Central memory CD4-positive, alpha-beta T cell (primary cell): Measurements from ENCODE around the gene ANAPC16.
A peak's percentile ranks its signal among the peaks of the same experiment; 100 is the strongest.
"Not testable (repeated sequence)": the region's sequence is repeated elsewhere in the genome, so short reads cannot be mapped to it uniquely, and the experiment has no call there.

ENCODE experiments used
- DNase-seq: peaks from one replicate; pipeline ENCODE4 v3.0.0; 2022

Gene ANAPC16

DNA sequence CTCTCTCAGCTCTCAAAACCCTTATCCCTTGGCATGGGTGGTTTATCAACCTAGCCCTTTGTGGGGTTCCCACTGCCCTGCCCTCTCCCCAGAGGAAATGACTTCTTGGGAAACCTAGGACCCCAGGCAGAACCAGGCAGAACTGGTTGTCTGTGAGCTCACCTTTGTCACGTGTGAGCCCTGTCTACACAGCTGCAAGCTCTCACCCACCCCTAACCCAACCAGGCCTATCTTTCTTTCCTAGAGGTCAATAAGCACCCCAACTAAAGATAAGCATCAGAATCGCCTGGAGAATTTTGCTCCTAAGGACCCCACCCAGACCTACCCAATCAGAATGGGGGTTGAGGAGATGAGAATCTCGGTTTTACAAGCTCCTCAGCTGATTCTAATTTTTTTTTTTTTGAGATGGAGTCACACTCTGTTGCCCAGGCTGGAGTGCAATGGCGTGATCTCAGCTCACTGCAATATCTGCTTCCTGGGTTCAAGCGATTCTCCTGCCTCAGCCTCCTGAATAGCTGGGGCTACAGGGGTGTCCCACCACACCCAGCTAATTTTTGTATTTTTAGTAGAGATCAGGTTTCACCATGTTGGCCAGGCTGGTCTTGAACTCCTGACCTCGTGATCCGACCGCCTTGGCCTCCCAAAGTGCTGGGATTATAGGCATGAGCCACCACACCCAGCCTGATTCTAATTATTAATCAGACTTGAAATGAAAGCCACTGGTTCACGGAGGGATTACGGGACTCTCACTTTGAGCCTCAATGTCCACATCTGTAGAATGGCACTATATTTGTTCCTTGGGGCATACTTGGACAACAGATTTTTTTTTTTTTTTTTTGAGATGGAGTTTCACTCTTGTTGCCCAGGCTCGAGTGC, 50.4 kb downstream of the ANAPC16 start:
- DNase-seq = no peak

DNA sequence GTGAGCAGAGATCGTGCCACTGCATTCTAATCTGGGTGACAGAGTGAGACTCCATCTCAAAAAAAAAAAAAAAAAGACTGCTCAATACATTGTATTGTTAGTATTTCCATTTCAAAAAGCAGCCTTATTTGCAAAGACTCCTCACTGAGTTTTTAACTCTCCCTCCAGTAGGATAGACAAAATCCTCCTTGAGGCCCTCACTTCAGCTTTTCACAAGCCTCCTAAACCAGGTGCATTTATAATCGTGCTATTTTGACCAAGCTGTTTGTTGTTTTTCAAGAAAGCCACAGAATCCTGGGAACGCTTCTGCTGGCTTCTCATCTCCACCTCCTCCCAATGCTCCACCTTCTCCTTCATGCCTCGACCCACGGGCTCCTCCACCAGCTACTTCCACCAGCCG, 51.6 kb downstream of the ANAPC16 start:
- DNase-seq = no peak

DNA sequence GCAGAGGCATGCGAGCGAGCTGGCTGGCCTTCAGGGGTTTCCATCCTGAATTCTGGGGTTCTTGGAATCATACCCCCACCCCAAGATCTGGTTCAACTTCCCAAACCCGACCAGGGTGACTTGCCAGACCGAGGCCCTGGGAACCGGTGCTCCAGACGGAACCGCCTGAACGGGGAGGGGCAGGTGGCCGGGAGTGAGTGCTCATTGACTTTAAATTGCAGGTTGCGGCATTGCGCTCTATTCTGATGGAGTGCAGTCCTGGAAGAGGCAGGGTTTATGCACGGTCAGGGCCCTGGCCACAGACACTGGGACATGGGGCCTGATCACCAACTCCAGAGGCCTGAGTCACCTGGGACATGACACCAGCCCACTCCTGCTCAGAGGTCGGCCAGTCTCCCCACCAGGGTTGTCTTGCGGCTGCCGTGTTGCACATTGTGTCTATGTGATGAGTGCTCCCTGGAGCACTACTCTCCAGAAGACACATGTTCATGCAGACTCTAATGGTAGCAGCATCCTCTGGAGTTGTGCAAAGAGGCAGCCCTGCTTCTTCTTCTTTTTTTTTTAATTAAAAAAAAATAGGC, 52.1 kb downstream of the ANAPC16 start:
- DNase-seq = no peak

DNA sequence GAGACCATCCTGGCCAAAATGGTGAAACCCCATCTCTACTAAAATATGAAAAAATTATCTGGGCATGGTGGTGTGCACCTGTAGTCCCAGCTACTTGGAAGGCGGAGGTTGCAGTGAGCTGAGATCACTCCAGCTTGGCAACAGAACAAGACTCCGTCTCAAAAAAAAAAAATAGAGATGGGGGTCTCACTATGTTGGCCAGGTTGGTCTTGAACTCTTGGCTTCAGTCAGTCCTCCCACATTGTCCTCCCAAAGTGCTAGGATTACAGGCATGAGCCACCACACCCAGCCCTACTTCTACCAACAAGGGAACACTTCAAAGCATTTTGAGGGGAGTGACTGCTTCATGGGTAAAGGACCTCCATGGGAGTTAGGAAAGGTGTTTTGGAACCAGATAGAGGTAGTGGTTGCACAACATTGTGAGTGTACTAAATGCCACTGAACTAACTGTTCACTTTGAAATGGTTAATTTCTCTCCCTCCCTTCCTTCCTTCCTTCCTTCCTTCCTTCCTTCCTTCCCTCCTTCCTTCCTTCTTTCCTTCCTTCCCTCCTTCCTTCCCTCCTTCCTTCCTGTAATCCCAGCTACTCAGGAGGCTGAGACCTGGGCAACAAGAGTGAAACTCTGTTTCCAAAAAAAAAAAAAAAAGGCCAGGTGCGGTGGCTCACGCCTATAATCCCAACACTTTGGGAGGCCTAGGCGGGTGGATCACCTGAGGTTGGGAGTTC, 52.8 kb downstream of the ANAPC16 start:
- DNase-seq = not testable (repeated sequence)

DNA sequence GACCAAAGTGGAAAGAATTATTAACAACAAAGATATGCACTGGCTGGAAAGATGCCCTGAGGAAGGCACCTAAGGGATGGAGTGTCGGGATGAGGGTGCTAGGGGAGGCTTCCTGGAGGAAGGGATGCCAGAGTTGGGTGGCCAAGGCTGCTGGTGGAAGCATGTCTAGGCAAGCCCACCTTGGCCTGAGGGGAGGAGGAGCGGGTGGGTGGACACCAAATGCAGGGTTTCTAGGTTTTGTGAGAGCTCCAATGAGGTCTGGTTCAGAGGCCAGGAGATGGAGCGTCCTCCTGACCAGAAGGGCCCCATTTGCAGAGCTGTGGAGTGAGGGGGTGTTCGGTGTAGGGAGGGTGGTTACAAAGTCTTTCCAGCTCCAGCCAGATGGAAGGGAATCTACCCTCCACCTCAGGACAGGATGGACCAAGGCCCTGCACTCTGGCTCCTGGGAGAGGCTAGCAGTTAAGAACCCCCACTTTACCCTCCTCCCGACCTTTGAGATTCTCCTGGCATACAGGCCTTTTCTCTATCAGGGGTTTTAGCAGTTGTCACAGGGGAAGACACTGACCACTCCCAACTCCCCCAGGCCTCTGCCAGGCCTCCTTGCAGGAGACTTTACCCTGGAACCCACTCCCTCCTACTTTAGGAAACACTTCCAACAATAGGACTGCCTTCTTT, 54.9 kb downstream of the ANAPC16 start:
- no peak for DNase-seq

DNA sequence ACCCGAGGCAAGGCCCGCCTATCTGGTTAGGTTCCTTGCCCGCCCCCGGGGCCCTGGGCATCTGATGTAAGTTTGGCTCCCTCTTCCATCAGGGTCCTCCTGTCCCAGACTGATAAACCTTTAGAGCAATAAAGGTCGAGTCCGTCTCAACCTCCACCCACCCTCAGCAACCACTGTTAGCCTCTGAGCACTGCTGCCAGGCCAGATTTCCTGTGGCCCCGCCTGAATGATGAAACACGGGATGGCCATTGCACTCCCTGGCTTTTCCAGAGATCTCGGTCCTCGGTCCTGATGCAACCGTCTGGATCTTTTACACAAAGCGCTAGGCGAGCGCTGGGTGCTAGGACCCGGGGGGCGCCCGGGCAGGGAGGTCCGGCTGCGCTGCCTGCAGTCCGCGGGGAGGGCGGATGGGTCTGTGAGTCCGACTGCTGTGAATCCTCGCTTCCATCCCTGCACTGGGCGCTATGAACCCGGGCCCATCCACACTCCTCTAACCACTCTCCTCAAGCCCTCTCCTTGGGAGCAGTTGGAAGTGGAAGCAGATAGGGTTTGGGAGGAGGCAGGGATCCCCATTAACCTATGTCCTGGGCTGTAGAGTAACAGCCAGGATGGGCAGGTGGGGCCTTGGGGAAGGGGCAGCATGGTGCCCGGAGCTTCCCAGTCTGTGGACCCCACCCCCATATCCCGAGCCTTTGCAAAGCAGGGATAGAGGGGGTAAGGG, 57.0 kb downstream of the ANAPC16 start:
- DNase-seq = no peak

DNA sequence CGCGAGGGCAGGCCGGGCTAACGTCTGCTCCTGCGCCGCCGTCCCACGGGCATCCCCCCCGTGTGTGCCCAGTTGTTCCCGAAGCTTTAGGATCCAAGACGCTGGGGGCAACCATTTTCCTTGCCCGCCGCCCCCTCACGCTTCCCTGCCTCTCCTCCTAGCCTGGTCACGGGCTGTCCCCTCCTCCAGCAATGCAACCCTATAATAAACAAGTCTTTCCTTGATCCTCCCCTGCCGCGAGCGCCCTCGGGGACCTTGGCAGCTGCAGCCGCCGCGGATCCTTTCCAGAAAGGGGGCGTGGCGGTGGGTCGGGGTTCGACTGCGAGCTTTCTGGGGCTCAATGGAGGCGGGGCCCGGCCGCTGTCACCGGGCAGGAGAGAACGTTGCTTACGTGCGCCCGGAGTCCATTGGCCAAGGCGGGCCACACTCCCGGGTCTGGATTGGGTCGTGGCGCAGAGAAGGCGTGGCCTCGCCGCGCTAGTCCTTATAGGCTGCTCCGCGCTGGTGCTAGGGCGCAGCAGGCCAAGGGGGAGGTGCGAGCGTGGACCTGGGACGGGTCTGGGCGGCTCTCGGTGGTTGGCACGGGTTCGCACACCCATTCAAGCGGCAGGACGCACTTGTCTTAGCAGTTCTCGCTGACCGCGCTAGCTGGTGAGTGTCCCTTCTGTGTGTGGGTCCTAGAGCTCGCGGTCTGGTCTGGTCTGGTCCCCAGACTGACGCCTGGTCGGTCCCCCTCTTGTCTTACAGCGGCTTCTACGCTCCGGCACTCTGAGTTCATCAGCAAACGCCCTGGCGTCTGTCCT, 57.8 kb downstream of the ANAPC16 start, which contains the start of gene DDIT4:
TSS of gene DDIT4 (plus strand) at position 515 of the 803 bp plus-strand sequence. CDS start 293 bp downstream, outside the sequence.
- peak; percentile 96 for DNase-seq

DNA sequence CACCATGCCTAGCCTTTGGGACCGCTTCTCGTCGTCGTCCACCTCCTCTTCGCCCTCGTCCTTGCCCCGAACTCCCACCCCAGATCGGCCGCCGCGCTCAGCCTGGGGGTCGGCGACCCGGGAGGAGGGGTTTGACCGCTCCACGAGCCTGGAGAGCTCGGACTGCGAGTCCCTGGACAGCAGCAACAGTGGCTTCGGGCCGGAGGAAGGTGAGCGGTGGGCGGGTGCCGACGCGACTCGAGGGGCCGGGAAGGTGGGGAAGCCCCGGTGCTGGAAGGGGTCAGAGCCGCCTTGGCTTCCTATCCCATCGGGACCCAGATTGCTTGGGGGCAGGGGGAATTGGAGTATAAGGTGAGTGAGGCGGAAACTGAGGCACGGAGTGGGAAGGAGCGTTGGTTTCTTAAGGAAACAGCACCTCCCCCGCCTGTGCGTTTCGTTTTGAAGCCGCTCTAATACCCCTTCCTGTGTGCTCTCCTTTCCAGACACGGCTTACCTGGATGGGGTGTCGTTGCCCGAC, 58.5 kb downstream of the ANAPC16 start:
- no peak for DNase-seq

DNA sequence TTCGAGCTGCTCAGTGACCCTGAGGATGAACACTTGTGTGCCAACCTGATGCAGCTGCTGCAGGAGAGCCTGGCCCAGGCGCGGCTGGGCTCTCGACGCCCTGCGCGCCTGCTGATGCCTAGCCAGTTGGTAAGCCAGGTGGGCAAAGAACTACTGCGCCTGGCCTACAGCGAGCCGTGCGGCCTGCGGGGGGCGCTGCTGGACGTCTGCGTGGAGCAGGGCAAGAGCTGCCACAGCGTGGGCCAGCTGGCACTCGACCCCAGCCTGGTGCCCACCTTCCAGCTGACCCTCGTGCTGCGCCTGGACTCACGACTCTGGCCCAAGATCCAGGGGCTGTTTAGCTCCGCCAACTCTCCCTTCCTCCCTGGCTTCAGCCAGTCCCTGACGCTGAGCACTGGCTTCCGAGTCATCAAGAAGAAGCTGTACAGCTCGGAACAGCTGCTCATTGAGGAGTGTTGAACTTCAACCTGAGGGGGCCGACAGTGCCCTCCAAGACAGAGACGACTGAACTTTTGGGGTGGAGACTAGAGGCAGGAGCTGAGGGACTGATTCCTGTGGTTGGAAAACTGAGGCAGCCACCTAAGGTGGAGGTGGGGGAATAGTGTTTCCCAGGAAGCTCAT, 59.0 kb downstream of the ANAPC16 start:
- peak; percentile 65 for DNase-seq

DNA sequence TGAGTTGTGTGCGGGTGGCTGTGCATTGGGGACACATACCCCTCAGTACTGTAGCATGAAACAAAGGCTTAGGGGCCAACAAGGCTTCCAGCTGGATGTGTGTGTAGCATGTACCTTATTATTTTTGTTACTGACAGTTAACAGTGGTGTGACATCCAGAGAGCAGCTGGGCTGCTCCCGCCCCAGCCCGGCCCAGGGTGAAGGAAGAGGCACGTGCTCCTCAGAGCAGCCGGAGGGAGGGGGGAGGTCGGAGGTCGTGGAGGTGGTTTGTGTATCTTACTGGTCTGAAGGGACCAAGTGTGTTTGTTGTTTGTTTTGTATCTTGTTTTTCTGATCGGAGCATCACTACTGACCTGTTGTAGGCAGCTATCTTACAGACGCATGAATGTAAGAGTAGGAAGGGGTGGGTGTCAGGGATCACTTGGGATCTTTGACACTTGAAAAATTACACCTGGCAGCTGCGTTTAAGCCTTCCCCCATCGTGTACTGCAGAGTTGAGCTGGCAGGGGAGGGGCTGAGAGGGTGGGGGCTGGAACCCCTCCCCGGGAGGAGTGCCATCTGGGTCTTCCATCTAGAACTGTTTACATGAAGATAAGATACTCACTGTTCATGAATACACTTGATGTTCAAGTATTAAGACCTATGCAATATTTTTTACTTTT, 59.7 kb downstream of the ANAPC16 start:
- no peak for DNase-seq

DNA sequence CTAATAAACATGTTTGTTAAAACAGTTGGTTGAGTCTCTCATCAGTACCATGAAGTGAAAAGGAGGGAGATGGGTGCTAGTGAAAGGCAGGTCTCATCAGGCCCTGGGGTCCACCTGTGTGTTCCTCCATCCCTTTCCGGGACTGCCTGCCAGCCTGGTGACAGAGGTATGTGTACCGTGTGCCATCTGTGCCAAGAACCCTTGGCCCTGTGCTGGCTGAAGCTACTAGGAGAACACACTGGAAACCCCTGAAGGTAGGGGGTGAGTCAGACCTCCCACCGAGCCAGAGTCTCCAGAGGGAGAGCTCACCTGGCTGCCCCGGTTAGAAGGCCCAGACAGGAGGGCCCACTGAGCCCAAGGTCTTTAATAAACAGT, 60.2 kb downstream of the ANAPC16 start:
- no peak for DNase-seq

DNA sequence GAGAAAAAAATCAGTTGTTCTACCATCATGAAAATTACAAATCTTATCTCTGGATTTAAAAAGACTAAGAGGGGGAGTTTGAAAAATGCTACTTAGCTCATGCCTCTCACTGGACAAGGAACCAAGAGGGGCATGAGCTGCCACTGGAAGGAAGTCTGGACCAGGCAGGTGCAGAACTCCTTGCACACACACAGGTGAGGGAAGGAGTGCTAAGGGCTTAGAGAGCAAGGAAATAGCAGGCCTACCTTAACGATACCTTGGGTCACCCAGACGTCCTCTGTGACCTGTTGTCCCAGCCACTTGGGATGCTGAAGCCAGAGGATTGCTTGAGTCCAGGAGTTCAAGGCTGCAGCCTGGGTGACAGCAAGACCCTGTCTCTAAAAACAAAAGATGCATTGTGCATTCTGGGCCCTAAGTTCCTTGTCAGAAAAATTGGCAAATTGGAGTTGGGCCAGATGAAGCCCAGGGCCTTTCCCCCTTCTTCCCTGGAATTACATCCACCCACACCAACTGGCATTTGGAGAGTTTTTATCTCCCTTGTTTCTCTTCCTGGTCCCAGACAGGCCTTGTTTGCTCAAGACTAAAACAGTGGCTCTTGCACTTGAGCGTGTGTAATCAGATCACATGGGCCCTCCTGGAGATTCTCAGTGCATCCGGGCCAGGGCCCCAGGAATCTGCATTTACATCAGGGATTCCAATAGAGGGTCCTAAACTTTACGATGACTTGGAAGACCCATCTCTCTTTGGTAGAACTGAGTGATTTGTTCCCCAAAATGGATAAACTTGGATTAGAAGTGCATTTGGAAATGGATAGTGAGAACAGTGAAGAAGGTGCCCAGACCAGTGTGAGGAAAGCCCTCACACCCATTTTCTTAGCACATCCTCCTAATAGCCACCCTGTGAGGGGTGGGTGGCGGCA, 60.9 kb downstream of the ANAPC16 start:
- no peak for DNase-seq

DNA sequence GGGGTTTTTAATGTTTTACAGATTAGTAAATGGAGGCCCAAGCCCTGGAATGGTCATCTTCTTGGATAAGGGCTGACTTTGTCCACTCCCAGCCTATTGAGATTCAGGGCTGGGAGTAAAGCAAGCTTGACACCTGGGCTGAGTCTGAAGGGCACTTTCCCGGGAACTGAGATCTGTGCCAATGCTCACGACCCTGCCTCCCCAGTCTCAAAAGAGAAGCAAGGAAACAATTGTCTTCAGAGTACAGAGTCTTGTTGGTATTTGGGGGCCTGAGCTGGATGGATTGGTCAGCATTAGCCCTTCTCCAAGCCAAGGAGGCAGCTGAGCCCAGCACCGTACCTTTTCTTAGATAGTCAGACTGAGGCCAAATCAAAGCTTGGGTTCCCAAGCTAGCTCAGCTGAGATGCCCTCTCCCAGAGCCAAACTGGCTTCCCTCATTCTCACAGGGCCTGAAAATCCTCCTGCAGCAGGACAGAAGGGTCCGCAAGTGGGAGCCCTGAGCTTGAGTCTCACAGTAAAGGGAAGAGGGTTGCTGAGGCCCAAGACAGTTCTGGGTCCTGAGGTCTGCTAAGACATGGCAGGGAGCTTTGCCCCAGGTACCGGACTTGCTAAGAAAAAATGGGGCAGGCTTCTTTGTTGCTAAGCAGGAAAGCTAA, 61.7 kb downstream of the ANAPC16 start:
- no peak for DNase-seq

DNA sequence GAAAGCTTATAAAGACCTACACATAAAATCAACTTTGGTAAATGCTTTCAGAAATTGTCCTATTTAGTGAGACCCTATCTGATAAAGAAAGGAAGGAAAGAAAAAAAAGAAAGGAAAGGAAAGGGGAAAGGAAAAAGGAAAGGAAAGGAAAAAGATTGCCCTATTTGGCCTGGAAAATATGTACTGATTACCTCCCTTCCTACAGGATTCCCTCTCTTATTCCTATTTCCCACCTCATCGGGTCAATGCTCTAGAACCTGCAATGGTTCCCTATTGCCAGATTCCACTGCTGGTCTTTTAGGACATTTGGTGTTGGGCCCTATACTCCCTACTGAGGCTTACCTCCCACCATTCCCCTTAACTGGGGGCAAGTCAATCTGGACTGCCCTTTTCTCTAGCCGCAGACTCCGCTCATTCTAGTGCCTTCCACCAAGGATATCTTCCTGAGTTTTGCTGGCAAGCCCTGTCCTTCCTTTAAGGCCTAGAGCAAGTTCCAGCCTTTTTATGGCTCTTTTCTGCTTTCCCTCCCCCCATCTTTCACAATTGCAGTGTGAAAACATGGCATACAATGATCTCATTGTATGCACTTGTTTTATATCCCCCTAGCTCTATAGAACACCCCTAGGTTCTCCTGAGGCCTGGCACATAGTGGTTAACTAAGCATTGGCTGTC, 62.3 kb downstream of the ANAPC16 start:
- no peak for DNase-seq

DNA sequence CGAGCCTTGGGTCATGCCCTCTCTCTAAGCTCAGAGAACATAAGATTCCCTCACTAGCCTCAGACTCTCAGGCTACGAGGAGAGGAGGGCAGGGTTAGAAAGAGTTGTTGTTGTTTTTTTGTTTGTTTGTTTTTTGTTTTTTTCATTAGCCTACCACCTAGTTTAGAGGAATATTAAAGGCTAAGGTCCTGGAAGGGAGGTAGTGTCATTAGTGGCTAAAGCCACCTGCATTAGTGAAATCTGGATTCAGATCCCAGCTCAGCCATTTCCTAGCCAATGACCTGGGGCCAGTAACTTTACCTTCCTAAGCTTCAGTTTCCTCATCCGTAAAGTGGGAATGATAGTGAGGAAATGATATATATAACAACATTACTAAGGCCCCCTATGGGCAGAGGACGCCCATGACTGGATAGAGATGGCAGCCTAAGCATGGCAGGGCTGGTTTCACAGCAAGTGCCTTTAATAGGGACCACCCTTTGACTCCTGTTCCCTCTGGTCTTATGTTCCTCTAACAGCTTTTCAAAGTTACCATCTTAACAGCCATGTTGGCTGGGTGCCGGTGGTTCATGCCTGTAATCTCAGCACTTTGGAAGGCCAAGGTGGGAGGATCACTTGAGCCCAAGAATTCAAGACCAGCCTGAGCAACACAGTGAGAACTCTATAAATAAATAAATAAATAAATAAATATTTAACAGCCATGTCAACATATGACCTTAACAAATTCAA, 63.0 kb downstream of the ANAPC16 start:
- DNase-seq = no peak

DNA sequence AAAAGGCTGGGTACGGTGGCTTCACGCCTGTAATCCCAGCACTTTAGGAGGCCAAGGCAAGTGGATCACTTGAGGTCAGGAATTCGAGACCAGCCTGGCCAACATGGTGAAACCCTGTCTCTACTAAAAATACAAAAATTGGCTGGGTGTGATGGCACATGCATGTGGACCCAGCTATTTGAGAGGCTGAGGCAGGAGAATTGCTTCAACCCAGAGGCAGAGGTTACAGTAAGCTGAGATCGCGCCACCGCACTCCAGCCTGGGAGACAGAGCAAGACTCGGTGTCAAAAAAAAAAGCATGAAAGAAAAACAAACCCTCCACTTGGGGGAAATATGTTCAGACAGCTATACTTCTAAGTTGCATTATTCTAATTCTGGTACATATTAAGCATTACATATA, 63.8 kb downstream of the ANAPC16 start:
- not testable (repeated sequence) for DNase-seq

DNA sequence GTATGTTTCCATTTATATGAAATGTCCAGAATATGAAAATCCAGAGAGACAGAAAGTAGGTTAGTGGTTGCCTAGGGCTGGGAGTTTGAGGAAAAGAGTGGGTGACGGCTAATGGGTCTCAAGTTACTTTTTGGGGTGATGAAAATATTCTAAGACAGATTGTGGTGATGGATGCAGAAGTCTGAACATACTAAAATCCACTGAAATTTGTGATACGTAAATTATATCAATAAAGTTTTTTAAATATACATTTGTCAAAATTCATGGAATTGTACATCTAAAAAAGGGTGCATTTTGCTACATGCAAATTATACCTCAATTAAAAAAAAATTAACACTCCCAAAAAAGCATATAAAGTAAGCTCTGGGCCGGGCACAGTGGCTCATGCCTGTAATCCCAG, 67.3 kb downstream of the ANAPC16 start:
- DNase-seq = no peak
